ENCODE results near the gene PIGU. TPM values are rescaled to one million over a fixed set of nuclear protein-coding genes. Genes with fewer than 3 reads are reported as not detected.

PIGU gene
- total RNA-seq, 1 experiment from 2014 or later = 25.1 TPM

GRCh38 chr20:34710568-34710839, 33.6 kb upstream of the PIGU start:
- BruUV-seq (replicated peaks) = TSS peak; percentile 33
- Histone ChIP-seq H3K9ac (ENCODE audit: low read length) (peak overlapping the region; percentile 77), H3K4me3 (replicated peaks in 1 of 2; ENCODE audit: low read depth in 1 of 2, low read length in 2 of 2) (peak overlapping the region; percentile 66 to 77), H4K20me1 (ENCODE audit: insufficient read depth) (no peaks in the 10 kb centered on the region), H3K4me1 (ENCODE audit: control insufficient read depth in 1 of 2, insufficient read depth in 2 of 2, low read length in 2 of 2) (peaks cover 15 to 50% of the 10 kb centered on the region in 2 experiments), H3K9me2 (ENCODE audit: insufficient read depth) (no peaks in the 10 kb centered on the region), H2AFZ (ENCODE audit: low read depth, low read length, poor library complexity, severe bottlenecking) (no peak overlapping the region), H3K27me3 (ENCODE audit: insufficient read depth, low read length) (no peaks in the 10 kb centered on the region), H3K79me2 (ENCODE audit: insufficient read depth, low read length) (no peaks in the 10 kb centered on the region), H3K36me3 (ENCODE audit: control insufficient read depth in 1 of 2, insufficient read depth in 2 of 2, low read length in 2 of 2) (no peaks in the 10 kb centered on the region), H3K9me3 (ENCODE audit: control insufficient read depth in 1 of 2, insufficient read depth in 1 of 2, low read depth in 1 of 2, low read length in 2 of 2) (no peaks in the 10 kb centered on the region), H3K4me2 (ENCODE audit: low read length) (peak overlapping the region; percentile 90), H3K27ac (ENCODE audit: low read depth, low read length) (no peak overlapping the region)
- ChIA-PET POLR2A (no interaction called here), CTCF (interaction anchor here (1.7 to 2.0 kb wide), 2 partner anchors 14 to 520 kb away, joined by 4 to 7 read pairs; no protein-coding TSS in a partner anchor), RAD21 (ENCODE audit: low non-redundant PET in 1 of 2, low total read pairs in 2 of 2, uncharacterized antibody in 2 of 2, unreplicated experiment in 2 of 2) (no interaction called here)
- DNase-seq (ENCODE audit: low read depth, low spot score) = no peak
- TF ChIP-seq POLR2AphosphoS5 (IDR thresholded peaks at IDR 0.05; ENCODE audit: low read depth, low read length) (no peak), REST (IDR thresholded peaks at IDR 0.05; ENCODE audit: low read depth) (no peak), EZH2 (IDR thresholded peaks at IDR 0.05) (no peak), CEBPB (IDR thresholded peaks at IDR 0.05; ENCODE audit: low read depth) (no peak), FOSL1 (IDR thresholded peaks at IDR 0.05; ENCODE audit: low read depth) (no peak), EZH2phosphoT487 (IDR thresholded peaks at IDR 0.05; ENCODE audit: borderline replicate concordance) (no peak)
- intact Hi-C loops (cut with micrococcal nuclease) = no loop called here
- ATAC-seq = no peak
